ENCODE data around the gene APBA2.

DNA sequence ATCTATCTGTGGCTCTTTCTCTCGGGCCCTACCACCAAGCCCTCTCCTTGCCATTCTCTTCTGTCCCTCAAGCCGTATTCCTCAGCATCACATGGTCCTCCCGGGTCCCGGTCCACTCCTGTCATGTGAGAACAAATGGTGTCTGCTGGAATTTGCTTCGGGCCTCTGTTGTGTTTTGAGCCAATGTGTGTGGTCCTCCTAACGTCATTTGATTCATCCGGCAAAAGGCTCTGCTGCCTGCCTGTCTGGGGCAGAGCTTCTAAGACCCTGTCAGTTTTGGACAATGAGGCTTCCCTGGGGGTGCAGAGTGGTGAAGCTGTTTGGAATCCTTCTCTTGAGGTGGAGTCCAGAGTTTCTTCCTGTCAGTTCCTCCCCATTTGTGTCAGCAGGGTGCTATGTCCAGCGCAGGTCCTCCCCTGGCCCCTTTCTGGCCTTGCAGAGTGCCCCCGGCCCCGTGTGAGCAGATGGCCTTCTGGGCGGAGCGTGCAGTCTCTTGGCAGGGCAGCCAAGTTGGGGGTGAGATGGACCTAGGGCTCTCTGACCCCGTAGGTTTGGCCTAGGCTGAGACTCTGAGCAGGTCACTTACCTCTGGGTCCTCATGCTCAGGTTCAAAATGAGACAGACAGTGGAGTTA lies 93.6 kb downstream of the APBA2 start:
- TF ChIP-seq POLR2A (IDR thresholded peaks at IDR 0.05) = no peak
- TF ChIP-seq, protein P1, sequence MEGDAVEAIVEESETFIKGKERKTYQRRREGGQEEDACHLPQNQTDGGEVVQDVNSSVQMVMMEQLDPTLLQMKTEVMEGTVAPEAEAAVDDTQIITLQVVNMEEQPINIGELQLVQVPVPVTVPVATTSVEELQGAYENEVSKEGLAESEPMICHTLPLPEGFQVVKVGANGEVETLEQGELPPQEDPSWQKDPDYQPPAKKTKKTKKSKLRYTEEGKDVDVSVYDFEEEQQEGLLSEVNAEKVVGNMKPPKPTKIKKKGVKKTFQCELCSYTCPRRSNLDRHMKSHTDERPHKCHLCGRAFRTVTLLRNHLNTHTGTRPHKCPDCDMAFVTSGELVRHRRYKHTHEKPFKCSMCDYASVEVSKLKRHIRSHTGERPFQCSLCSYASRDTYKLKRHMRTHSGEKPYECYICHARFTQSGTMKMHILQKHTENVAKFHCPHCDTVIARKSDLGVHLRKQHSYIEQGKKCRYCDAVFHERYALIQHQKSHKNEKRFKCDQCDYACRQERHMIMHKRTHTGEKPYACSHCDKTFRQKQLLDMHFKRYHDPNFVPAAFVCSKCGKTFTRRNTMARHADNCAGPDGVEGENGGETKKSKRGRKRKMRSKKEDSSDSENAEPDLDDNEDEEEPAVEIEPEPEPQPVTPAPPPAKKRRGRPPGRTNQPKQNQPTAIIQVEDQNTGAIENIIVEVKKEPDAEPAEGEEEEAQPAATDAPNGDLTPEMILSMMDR (IDR thresholded peaks at IDR 0.05) = no peak
- TF ChIP-seq POLR2AphosphoS5 (IDR thresholded peaks at IDR 0.05) = no peak
